ENCODE measurements around the gene SPNS2.
"Not testable (repeated sequence)": the region's sequence is repeated elsewhere in the genome, so short reads cannot be mapped to it uniquely, and the experiment has no call there.

SPNS2 gene

DNA sequence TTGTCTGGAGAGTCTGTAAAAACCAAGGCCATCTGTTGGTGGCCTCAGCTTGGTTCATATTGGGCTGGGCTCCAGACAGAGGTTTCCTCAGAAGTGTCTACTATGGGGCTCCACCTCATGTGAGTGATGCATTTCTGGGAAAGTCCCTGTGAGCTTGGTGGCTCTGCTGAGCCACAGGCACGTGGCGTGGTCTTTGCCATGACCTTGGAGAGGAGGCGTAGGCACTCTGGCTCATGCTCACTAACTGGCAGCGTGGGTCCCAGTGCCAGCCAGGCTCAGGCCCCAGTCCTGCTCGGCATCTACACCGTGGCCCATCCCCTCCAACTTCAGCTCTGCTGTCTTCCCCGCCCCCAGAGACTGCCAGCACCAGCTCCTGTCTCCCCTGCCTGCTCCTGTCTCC lies 75.0 kb downstream of the SPNS2 start:
- FAIRE-seq = no peak

DNA sequence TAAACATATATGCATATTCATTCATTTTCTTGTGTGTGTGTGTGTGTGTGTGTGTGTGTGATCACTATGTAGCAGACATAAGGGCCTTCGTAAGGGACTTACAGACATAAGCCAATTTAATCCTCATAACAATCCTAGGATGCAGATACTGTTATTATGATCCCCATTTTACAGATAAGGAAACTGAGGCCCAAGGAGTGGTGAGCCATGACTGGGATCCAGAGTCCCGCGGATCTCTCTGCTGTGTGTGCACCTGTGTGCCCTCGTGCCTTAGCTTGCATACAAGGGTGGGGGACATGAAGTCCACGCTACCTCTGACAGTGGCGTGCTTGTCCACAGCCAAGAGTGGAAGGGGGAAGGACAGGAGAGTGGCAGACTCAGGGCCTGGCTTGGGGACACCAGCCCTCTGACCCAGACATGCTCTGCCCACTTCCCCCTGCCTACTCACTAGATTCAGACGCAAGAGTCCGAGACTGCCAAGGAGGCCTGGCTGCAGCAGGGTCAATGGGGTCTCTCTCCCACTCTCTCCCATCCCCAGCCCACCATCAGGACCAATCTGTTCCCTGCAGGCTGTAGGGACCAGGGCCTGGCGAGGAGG lies 75.9 kb downstream of the SPNS2 start:
- FAIRE-seq = no peak

DNA sequence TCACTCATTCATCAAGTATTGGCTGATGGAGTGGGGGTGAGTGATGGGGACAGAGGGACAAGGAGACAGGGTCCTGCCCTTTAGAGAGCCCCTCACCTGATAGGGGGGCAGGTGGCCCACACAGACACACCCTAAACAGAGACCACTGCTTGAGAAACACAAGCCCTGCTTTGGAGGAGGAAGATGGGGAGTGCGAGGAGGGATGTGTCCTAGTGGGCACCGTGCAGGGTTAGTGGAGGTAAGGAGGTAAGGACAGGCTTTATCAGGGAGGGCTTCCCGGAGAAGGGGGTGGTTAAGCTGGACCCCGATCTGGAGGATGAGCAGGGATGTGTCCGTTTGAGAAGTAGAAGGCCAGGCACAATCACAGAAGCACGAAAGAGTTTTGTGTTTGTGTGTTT lies 77.5 kb downstream of the SPNS2 start:
- FAIRE-seq = no peak

DNA sequence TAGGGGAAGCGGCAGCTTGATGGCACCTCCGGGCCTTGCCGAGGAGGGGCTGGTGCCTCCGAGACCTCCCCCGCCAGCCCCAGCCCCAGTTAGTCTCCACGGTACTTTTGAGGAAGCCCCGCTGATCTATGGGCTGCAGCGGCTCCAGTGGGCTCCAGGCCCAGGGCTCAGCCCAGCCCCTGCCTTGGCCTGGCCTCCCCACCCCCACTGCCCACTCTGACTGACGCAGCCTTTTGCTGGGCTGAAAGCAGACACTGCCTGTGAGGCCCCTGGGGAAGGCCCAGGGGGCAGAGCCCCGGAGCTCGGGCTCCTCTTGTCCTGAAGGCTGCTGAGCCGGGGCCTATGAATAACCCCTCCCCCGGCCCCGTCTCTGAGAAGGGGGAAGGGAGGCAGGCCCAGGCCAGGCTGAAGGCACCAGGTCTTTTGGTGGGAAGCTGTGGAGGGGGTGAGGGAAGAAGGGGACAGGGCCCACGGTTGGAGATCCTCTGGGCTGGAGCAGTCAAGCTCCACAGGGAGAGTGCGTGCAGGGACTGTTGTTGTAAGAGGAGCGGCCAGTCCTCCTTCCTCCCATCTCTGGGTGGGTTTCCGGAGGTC lies 78.1 kb downstream of the SPNS2 start:
- FAIRE-seq = no peak

DNA sequence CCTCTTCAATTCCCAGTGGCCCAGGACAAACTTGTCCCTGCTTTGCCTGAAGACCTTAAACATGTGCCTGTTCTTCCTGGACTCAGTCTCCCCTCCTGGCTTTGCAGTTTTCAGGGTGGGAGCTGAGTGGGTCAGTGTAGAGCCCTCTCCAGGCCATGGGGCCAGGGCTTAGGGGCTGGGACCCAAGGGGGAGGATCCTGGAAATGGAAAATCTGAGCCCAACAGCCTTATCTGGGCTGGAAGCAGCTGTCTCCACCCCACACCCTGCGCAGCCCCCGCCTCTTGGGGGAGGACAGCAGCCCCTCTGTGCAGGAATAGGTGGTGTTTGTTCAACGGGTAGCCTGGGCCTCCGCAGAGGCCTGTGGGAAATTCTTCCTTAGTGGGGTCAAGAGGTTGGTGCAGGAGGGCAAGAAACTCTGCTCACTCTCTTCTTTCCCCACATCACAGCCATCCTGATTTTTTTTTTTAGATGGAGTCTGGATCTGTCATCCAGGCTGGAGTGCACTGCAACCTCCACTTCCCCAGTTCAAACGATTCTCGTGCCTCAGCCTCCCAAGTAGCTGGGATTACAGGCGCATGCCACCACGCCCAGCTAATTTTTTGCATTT lies 78.8 kb downstream of the SPNS2 start:
- FAIRE-seq = no peak

DNA sequence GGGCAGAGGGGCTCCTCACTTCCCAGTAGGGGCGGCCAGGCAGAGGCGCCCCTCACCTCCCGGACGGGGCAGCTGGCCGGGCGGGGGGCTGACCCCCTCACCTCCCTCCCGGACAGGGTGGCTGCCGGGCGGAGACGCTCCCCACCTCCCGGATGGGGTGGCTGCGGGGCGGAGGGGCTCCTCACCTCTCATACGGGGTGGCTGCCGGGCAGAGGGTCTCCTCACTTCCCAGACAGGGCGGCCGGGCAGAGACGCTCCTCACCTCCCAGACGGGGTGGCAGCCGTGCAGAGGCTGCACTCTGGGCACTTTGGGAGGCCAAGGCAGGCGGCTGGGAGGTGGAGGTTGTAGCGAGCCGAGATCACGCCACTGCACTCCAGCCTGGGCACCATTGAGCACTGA lies 79.7 kb downstream of the SPNS2 start:
- FAIRE-seq = not testable (repeated sequence)

DNA sequence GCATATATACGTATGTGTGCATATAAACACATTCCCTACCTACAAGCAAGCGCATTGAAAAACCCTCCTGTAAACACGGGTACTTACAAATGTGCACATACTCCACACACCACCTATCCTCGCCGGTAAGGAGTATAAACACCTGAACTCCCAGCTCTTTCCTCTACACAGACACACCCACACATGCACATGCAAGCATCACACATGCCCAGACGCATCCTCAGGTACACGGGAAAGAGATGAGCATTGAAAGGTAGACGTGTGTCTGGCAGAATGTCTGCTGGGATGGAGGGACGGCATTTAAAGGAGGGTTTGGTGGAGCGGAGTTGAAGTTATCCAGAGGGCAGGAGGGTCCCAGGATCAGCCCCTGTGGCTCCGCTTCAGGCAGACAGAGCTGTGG lies 81.0 kb downstream of the SPNS2 start:
- FAIRE-seq = no peak

DNA sequence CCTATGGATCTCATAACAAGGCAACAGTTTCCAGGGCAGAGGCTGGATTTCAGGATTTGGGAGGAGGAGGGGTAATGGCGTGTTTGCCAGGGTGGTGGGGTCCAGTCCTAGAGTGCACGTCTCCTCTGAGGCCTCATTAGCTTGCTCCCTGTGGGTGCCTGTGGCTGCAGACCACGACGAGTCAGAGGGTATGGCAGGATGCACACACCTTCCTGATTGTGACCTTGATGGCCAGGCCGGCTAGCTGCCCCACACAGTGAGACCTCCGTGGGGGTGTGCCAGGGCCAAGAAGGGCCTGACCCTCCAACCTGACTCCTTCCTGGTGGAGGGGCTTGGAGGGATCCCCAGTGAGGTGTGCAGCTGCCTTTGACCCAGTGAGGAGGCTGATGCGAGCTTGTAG lies 81.6 kb downstream of the SPNS2 start:
- no peak for FAIRE-seq

DNA sequence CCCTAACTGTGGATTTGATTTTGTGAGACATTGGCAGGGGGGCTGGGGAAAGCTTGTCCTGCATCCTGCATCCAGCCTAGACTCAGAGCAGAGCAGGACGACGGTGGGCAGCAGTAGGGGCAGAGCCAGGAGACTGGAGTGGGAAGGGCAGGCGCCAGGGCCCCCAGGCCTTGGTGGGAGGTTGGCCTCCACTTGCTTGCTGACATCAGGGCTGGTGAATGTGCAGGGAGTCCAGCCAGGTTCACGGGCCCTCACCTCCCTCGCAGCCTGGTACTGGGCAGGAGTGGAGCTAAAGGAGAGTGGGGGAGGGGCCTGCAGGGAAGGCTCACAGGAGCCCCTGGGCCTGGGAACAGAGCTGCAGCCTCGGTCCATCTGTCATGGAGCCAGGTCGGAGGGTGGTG lies 83.4 kb downstream of the SPNS2 start:
- no peak for FAIRE-seq

DNA sequence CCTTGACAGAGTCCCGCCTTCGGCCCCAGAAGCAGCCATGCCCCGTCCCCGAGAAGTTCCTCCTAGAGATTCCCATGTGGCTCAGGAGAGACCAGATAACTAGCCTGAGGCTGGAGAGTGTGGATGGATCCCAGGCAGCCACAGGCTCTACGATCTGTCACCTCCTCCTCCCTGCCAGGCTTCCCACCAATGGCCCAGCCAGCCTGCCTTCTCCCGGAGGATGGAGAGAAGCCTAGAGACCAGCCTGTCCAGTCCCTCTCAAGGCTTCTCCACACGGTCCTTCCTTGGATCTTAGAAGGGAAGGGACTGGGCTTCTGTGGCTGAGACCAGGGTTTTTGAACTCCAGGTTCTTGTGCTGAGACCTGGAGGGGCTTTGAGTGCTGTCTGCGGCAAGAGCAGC lies 84.0 kb downstream of the SPNS2 start:
- FAIRE-seq = no peak

DNA sequence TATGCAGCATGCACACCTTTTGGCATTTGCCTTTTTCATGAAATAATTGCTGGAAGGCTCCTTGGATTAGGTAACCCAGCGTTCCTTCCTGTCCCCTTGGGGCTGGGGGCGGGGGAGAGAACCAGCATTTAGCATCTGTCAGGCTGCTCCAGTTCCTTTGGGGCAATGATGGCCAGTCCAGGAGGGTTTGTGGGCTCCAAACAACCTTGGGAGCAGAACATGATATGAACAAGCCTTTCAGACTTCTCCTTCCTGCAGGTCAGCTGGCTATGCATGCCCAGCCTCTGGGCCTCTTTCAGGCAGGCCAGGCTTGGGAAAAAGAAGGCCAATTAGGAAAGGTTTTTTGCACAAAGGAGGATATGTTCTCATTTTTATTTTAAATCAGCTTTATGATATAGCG lies 84.5 kb downstream of the SPNS2 start:
- no peak for FAIRE-seq

DNA sequence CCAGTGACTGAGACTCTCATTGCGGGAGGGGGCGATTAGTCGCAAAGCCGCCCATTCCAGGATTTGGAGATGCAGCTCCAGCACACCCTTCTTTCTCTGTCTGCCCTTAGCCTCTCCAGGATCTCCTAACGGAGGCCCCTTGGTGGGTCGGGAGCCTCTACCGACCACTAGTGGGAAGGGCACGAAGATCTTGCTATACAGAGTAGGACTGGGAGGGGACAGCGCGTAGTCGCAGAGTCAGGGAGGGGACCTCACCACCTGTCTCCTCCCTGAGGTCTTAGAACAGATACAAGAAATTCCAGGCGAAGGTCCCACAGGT lies 85.1 kb downstream of the SPNS2 start:
- FAIRE-seq = no peak

DNA sequence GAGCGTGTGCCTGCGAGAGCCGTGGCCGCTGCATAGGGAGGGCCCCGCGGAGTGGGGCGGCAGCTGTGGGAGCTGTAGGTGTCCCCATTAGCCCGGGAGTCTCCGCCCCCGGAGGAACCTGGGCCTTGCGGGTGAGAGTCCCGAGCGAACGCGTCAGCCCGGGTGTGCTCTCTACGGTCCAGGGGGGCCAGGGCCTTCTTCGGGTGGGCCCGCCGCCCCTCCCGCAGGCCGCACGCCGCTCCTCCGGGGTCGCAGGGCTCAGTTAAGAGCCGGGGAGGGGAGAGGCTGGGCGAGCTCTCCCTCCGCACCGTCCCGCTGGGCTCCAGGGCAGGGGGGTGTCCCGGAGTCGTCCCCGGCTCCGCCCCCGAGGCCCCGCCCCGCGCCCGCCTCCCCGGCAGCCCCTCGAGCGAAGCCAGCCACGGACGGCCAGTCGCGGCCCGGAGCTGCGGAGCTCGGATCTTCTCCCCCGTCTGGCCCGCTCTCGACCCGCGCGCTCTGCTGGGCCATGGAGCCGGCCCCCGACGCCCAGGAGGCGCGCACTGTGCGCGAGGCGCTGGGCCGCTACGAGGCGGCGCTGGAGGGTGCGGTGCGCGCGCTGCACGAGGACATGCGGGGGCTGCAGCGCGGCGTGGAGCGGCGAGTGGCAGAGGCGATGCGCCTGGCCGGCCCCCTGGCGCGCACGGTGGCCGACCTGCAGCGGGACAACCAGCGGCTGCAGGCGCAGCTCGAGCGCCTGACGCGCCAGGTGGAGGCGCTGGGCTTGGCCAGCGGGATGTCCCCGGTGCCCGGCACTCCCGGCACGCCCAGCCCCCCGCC lies 85.6 kb downstream of the SPNS2 start, which contains the start of gene SMTNL2:
TSS of gene SMTNL2 (plus strand) at position 429 of the 816 bp plus-strand sequence. CDS start at position 506, 77 bp downstream.
- no peak for FAIRE-seq

DNA sequence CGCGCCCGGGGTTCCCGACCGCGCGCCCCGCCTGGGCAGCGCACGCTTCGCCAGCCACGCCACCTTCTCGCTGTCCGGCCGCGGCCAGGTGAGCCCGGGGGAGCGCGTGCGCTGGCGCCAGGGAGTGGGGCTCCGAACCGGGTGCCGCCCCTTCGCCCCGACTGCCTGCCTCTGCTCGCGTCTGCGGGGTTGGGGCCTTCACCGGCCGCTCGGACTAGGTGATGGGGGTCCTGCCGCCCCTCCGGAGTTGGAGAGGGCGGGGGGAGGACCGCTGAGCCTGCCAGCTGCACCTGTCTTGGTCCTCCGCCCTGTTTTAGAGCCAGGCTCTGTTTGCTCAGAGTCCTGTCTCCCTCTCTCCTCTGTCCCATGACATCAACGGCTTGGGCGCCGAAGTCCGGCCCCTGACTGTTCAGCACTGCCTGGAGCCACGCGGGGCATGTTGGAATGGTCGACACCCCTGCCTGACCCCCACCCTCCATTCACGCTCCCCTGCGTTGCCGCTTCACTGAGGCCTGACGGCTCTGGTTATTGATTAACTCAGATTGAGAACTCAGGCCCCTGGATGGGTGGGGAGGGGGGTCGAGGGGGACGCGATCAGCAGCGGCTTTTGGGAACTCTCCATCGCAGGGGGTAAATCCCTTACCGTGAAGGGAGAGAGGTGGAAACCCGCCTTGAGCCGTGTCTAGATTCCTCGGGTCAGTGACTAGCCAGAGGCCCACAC lies 86.4 kb downstream of the SPNS2 start:
- FAIRE-seq = no peak

DNA sequence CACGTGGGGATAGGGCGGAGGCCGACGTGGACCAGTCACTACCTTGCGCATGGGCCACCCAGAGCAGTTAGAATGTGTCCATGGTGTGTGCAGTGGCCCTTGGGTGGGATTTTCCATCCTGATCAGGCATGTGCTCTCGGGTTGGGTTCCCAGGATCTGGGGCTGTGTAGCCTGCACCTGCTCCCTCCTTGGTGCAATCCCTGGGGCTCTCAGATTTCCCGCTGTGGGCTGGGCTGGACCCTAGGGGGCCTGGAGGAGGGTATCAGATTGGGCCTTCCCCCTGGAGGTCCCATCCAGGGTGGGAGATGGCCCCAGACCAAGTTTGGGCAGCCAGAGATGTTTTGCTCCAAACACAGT lies 86.9 kb downstream of the SPNS2 start:
- no peak for FAIRE-seq

DNA sequence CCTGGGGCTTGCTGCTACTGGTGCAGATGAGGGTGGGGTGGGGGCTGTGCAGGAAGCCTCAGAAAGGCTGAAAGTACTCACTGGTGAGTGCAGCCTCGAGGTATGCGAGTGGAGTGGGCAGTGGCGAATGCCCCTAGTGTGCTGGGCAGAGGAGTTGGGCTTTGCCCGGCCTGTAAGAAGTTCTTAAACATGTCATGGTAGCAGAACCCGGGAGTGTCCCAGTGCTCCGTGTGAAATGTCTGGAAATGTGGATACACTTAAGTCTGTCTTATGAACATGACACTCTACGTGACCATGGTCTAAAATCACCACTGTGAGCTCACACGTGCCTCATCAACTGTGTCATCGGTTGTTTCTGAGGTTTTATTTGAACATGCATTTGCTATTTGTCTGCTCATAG lies 87.4 kb downstream of the SPNS2 start:
- FAIRE-seq = no peak

DNA sequence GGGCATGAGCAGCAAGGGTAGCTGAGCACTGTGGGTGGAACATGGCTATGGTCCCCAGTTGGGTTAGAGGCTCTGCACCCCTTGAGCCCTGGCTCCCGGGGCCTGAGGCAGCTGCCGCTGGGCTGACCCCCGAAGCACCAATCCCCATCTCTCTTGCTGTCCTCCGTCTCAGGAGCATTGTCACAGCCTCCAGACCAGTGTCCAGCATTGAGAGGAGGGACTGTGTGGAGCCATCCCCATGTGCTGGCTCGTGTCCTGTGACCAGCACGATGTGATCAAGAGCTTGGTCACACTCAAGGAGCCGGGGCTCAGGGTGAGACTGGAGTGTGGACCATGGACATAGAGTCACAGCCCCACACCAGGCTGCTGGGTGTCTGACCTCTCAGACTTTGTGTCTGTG lies 88.5 kb downstream of the SPNS2 start:
- no peak for FAIRE-seq

DNA sequence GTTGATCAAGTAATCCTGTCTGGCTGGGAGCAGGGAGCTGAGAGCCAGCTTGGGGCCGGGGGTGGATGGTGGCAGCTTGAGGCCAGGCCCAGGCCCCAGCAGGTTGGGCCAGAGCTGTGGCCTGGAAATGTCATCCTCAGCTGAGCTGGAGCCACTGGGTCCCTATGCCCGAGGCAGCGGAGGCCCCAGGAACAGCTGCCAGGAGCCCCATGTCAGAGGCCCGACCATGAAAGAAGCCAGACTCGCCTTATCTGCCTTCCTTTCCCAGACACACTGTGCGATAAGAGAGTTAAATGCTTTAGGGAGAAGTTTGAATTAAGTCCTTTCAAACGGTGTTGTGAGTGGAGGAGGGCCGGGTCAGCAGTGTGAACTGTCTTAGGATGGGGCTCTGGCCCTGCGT lies 89.1 kb downstream of the SPNS2 start:
- no peak for FAIRE-seq

DNA sequence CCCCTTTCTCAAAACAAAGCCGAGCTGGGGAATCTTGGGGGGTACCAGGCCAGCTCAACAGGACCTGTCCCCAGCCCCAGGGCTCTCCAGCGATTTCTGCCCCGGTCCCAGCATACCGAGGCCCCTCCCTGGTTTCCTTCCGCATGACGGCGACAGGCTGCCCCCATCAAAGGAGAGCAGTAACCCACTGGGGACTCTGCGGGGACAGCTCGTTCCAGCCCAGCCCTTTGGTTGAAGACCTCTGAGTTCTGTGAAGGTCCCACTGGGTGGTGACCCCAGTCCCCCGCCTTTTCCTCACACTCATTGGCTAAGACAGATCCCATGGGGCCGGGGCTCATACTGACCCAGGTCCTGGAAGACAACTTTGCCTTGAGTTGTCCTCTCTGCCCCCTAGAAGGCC lies 89.7 kb downstream of the SPNS2 start:
- FAIRE-seq = no peak
